Lower leg skin (tissue), 4 donors: ENCODE results near the gene DOCK3. TPM values are rescaled to one million over a fixed set of nuclear protein-coding genes. Genes with fewer than 3 reads are reported as not detected.
A peak's percentile ranks its signal among the peaks of the same experiment; 100 is the strongest.

Experiments used
- DNase-seq, 2 donors: peaks; one replicate each; pipeline ENCODE4 v3.0.0-alpha.2; 2019; ENCODE audit warnings: low spot score in 2 of 2
- H3K4me3 ChIP-seq: fragments of 200-600 bp; sonication (generic); 2 replicates; pipeline ENCODE4 v1.5.1; 2017; ENCODE audit warnings: mild to moderate bottlenecking, low read depth; ENCODE audit not compliant: poor library complexity, severe bottlenecking
- CTCF ChIP-seq, 3 donors: fragments of 450-650 bp; IDR thresholded peaks; one replicate each; pipeline ENCODE4 v1.5.1; 2016; ENCODE audit warnings: antibody characterized with exemption in 3 of 3, mild to moderate bottlenecking in 3 of 3, moderate library complexity in 2 of 3
- POLR2A ChIP-seq, 2 donors: fragments of 450-650 bp; IDR thresholded peaks; one replicate each; pipeline ENCODE4 v1.6.1; 2016 to 2017; ENCODE audit warnings: antibody characterized with exemption in 2 of 2, mild to moderate bottlenecking in 1 of 2, moderate library complexity in 1 of 2
- WGBS, 2 donors: methylation state at CpG; one replicate each; pipeline ENCODE4 v1.1.5; 2018; 5-methylcytosine and 5-hydroxymethylcytosine counted together
- intact Hi-C: fragments of 100-400 bp; cut with DNase I; formaldehyde crosslinking; loops from one replicate; pipeline ENCODE4 v1.15.0; 2023; ENCODE audit warnings: low total_unique reads
- total RNA-seq, 4 donors: library from RNA; depleted of rRNA; stranded (reverse); fragments of >200 nt; gene quantifications; one replicate each; pipeline ENCODE4 v1.1.0, GENCODE V29; 2016

DOCK3 gene
- total RNA-seq, 4 donors from 2014 or later, result 2.0 to 4.5 (median 3.0) TPM

- 16 to 27% methylated on average over 2 of the region's 2 CpGs for WGBS, 2 donors
- TF ChIP-seq CTCF (IDR thresholded peaks at IDR 0.05) (no peak), POLR2A (IDR thresholded peaks at IDR 0.05) (no peak)
Observed at GRCh38 chr3:51004235-51004634, 329.5 kb downstream of the DOCK3 start.

GRCh38 chr3:51024121-51024520 lies 349.4 kb downstream of the DOCK3 start:
- intact Hi-C loops, result no loop called here
- H3K4me3 ChIP-seq, result no peak overlapping the region
- TF ChIP-seq CTCF (IDR thresholded peaks at IDR 0.05), result no peak
- no peak for TF ChIP-seq POLR2A (IDR thresholded peaks at IDR 0.05)
- DNase-seq, result no peak

More at GRCh38 chr3:51004235-51004634, 329.5 kb downstream of the DOCK3 start:
- DNase-seq, result no peak
- no peak overlapping the region for H3K4me3 ChIP-seq
- intact Hi-C loops, result no loop called here

- peak in 1 of 2 donors; percentile 22 for DNase-seq
- intact Hi-C loops, result no loop called here
- 24 to 28% methylated on average over 10 of the region's 10 CpGs for WGBS, 2 donors
- TF ChIP-seq POLR2A (IDR thresholded peaks at IDR 0.05) (no peak), CTCF (IDR thresholded peaks at IDR 0.05) (no peak)
- H3K4me3 ChIP-seq, result no peak overlapping the region
Observed at GRCh38 chr3:51024765-51025632, 350.3 kb downstream of the DOCK3 start.

- TF ChIP-seq CTCF (IDR thresholded peaks at IDR 0.05) (no peak), POLR2A (IDR thresholded peaks at IDR 0.05) (no peak)
- 66% methylated on average over 3 of the region's 3 CpGs for WGBS, 2 donors
- intact Hi-C loops, result no loop called here
- H3K4me3 ChIP-seq, result no peak overlapping the region
- DNase-seq, result no peak
Observed at GRCh38 chr3:51031666-51032065, 356.9 kb downstream of the DOCK3 start.

- intact Hi-C loops, result no loop called here
- H3K4me3 ChIP-seq, result no peak overlapping the region
- TF ChIP-seq POLR2A (IDR thresholded peaks at IDR 0.05), result no peak
- no peak for TF ChIP-seq CTCF (IDR thresholded peaks at IDR 0.05)
- DNase-seq, result no peak
Observed at GRCh38 chr3:51035630-51036029, 360.9 kb downstream of the DOCK3 start.

- no peak for DNase-seq
- no peak overlapping the region for H3K4me3 ChIP-seq
- intact Hi-C loops, result no loop called here
- TF ChIP-seq POLR2A (IDR thresholded peaks at IDR 0.05) (no peak), CTCF (IDR thresholded peaks at IDR 0.05) (no peak)
- WGBS, 2 donors, result 76 to 82% methylated on average over 1 of the region's 1 CpG
Observed at GRCh38 chr3:51044982-51045381, 370.3 kb downstream of the DOCK3 start.
